Mammary epithelial cell (primary cell): ENCODE data around the gene KIF3B.

Experiments
- CTCF ChIP-seq, 2 donors: IDR thresholded peaks in 1 of 2; conservative IDR thresholded peaks in 1 of 2; 2 replicates each; pipeline ENCODE4 v1.5.1; 2011 to 2012; ENCODE audit warnings: inconsistent platforms in 2 of 2, low read length in 2 of 2, mild to moderate bottlenecking in 2 of 2, control low read depth in 1 of 2, low read depth in 1 of 2; ENCODE audit not compliant: insufficient read depth in 1 of 2; ENCODE audit errors: extremely low read depth in 1 of 2
- EZH2 ChIP-seq: IDR thresholded peaks from 2 replicates; pipeline ENCODE4 v1.6.1; 2012; ENCODE audit warnings: low read length, inconsistent platforms, borderline replicate concordance

GRCh38 chr20:32294071-32294470, 16.6 kb downstream of the KIF3B start:
- TF ChIP-seq CTCF (conservative IDR thresholded peaks at IDR 0.05 in 1 of 2, IDR thresholded peaks at IDR 0.05 in 1 of 2; ENCODE audit: extremely low read depth in 1 of 2, insufficient read depth in 1 of 2, low read depth in 1 of 2, low read length in 2 of 2) (no peak), EZH2 (no peak)
